Body of pancreas (tissue), 4 donors: ENCODE results near the gene INHBC.

Experiments used
- CTCF ChIP-seq, 7 experiments: fragments of 450-650 bp in 4 of 7; fragments of 200-600 bp in 3 of 7; sonication (generic) in 3 of 7; IDR thresholded peaks; one replicate each; pipeline ENCODE4 v1.5.1; 2016 to 2019; ENCODE audit warnings: antibody characterized with exemption in 7 of 7
- POLR2A ChIP-seq, 3 donors: fragments of 450-650 bp; IDR thresholded peaks; one replicate each; pipeline ENCODE4 v1.6.1; 2016; ENCODE audit warnings: antibody characterized with exemption in 3 of 3, mild to moderate bottlenecking in 2 of 3

- TF ChIP-seq CTCF (IDR thresholded peaks at IDR 0.05): no peak
- no peak for TF ChIP-seq POLR2A (IDR thresholded peaks at IDR 0.05)
Measured at GRCh38 chr12:57454213-57454565, 19.6 kb downstream of the INHBC start.
